HepG2 (cell line): ENCODE data around the gene LMAN2L. TPM values are rescaled to one million over a fixed set of nuclear protein-coding genes. Genes with fewer than 3 reads are reported as not detected.

Experiments
- ATAC-seq: fragments of 200-7000 bp; cut with Tn5 transposase; 3 replicates; pipeline ENCODE4 v1.9.1; 2020; ENCODE audit warnings: mild to moderate bottlenecking, moderate library complexity
- BruUV-seq: library from RNA; stranded (reverse); fragments of 400-500 nt; replicated peaks from 2 replicates; lab custom pipeline; 2021; lab: Mats Ljungman, UMichigan
- CTCF ChIA-PET: fragments of 300-600 bp; formaldehyde crosslinking; extraction: SDS; loops from one replicate; lab custom pipeline; 2021; ENCODE audit warnings: low total read pairs, inconsistent platforms, low intra/inter-chr PET ratio; lab: Yijun Ruan, JAX
- POLR2A ChIA-PET: fragments of 350-600 bp; sonication (Branson Sonifier 250); formaldehyde crosslinking; loops from one replicate; lab custom pipeline; 2020; ENCODE audit warnings: antibody characterized with exemption, inconsistent platforms; lab: Yijun Ruan, JAX
- DNase-seq: peaks from one replicate; pipeline ENCODE4 v3.0.0-alpha.2; 2015; ENCODE audit warnings: low spot score
- FAIRE-seq: peaks from 3 replicates; lab custom pipeline; 2011; peaks lifted over from hg19 to GRCh38; lab: Jason Lieb, UNC
- H2AFZ ChIP-seq: one replicate; pipeline ENCODE4 v1.6.1; 2011; ENCODE audit warnings: low read length, inconsistent platforms
- H3K27ac ChIP-seq: fragments of 300-600 bp; 3 replicates; pipeline ENCODE4 v1.8.0; 2011; ENCODE audit warnings: mixed run types, mild to moderate bottlenecking, mixed read lengths, low read length, inconsistent platforms; ENCODE audit not compliant: insufficient read depth; ENCODE audit errors: extremely low read length
- H3K27me3 ChIP-seq, 2 experiments: fragments of 200-600 bp in 1 of 2; 2 replicates in 1 of 2; 3 replicates in 1 of 2; pipeline versions ENCODE4 v1.6.0 to v1.8.0; 2011; ENCODE audit warnings: low read length in 2 of 2, mild to moderate bottlenecking in 2 of 2, moderate library complexity in 2 of 2, inconsistent platforms in 1 of 2; ENCODE audit not compliant: insufficient read depth in 2 of 2, control insufficient read depth in 1 of 2
- H3K36me3 ChIP-seq, 2 experiments: fragments of 200-600 bp in 1 of 2; replicated peaks in 1 of 2; 2 replicates in 1 of 2; 3 replicates in 1 of 2; pipeline versions ENCODE4 v1.5.1 to v1.8.0; 2011; ENCODE audit warnings: low read length in 2 of 2, inconsistent platforms in 1 of 2; ENCODE audit not compliant: insufficient read depth in 2 of 2, control insufficient read depth in 1 of 2
- H3K4me1 ChIP-seq: 2 replicates; pipeline ENCODE4 v1.5.1; 2012; ENCODE audit warnings: low read length, inconsistent platforms; ENCODE audit not compliant: insufficient read depth
- H3K4me2 ChIP-seq: 2 replicates; pipeline ENCODE4 v1.6.0; 2011; ENCODE audit warnings: low read depth, low read length, inconsistent platforms
- H3K4me3 ChIP-seq, 3 experiments: fragments of 200-600 bp in 1 of 3; sonication (generic), shearing (Covaris generic) in 1 of 3; replicated peaks in 1 of 3; 2 replicates each; pipeline ENCODE4 v1.5.1; 2011 to 2016; ENCODE audit warnings: low read length in 3 of 3, inconsistent platforms in 2 of 3, low read depth in 2 of 3, mild to moderate bottlenecking in 2 of 3, control low read depth in 1 of 3, mixed read lengths in 1 of 3; ENCODE audit not compliant: insufficient read depth in 1 of 3
- H3K79me2 ChIP-seq: one replicate; pipeline ENCODE4 v1.6.1; 2011; ENCODE audit warnings: low read length, inconsistent platforms; ENCODE audit not compliant: insufficient read depth
- H3K9ac ChIP-seq: 2 replicates; pipeline ENCODE4 v1.6.0; 2011; ENCODE audit warnings: mild to moderate bottlenecking, low read depth, low read length, inconsistent platforms; ENCODE audit not compliant: insufficient read depth
- H3K9me3 ChIP-seq: 2 replicates; pipeline ENCODE4 v1.5.1; 2012; ENCODE audit warnings: mild to moderate bottlenecking, low read length
- H4K20me1 ChIP-seq: 2 replicates; pipeline ENCODE4 v1.6.0; 2011; ENCODE audit warnings: inconsistent platforms, mild to moderate bottlenecking, low read length, moderate library complexity; ENCODE audit not compliant: insufficient read depth
- ZNF274 ChIP-seq: sonication (generic); formaldehyde crosslinking; IDR thresholded peaks from 2 replicates; pipeline ENCODE4 v1.5.1; 2020; ENCODE audit warnings: mild to moderate bottlenecking, missing genetic modification reagents
- ZNF629 ChIP-seq: sonication (generic); formaldehyde crosslinking; conservative IDR thresholded peaks from 2 replicates; pipeline ENCODE4 v1.5.0; 2020; ENCODE audit warnings: missing genetic modification reagents
- WGBS: methylation state at CpG from one replicate; pipeline ENCODE4 v1.1.6; 2017; ENCODE audit warnings: low lambda C conversion rate; 5-methylcytosine and 5-hydroxymethylcytosine counted together
- in situ Hi-C: cut with HindIII; loops from 2 replicates; pipeline ENCODE4 v1.10.0; 2017; ENCODE audit warnings: low pct_unique_long_range_greater_than_20kb; ENCODE audit not compliant: extremely low pct_ligation_motif_present
- intact Hi-C: fragments of 100-400 bp; cut with micrococcal nuclease; formaldehyde crosslinking; loops from one replicate; pipeline ENCODE4 v1.10.0; 2022; ENCODE audit not compliant: unreplicated experiment
- polyA plus RNA-seq, 8 experiments: library from polyadenylated mRNA; depleted of rRNA in 3 of 8; stranded (reverse) in 7 of 8; unstranded in 1 of 8; fragments of >200 nt; fragmentation: Illumina TruSeq in 4 of 8; extraction: Trizol in 4 of 8; gene quantifications; 2 replicates each; pipeline versions ENCODE4 v1.2.1 to v1.2.3, GENCODE V29; 2011 to 2016; ENCODE audit warnings: low read depth in 4 of 8, missing spikeins in 1 of 8, mixed read lengths in 1 of 8; ENCODE audit not compliant: insufficient read depth in 1 of 8
- total RNA-seq, 5 experiments: library from RNA; depleted of rRNA; stranded (reverse); fragments of >200 nt; fragmentation: Illumina TruSeq; extraction: Trizol; gene quantifications; 2 replicates each; pipeline ENCODE4 v1.2.3, GENCODE V29; 2016; ENCODE audit warnings: low read depth in 1 of 5
- TF ChIP-seq, protein P1 (sequence below): IDR thresholded peaks from 2 replicates; pipeline ENCODE4 v1.6.1; 2012; ENCODE audit warnings: low read depth, low read length, improper control_type of control experiment

Gene LMAN2L
- total and polyA plus RNA-seq, 2 of the 13 experiments (the other 11 are each of a cell fraction or from before 2014, with no cell fraction given): 39.1 to 57.9 TPM

DNA sequence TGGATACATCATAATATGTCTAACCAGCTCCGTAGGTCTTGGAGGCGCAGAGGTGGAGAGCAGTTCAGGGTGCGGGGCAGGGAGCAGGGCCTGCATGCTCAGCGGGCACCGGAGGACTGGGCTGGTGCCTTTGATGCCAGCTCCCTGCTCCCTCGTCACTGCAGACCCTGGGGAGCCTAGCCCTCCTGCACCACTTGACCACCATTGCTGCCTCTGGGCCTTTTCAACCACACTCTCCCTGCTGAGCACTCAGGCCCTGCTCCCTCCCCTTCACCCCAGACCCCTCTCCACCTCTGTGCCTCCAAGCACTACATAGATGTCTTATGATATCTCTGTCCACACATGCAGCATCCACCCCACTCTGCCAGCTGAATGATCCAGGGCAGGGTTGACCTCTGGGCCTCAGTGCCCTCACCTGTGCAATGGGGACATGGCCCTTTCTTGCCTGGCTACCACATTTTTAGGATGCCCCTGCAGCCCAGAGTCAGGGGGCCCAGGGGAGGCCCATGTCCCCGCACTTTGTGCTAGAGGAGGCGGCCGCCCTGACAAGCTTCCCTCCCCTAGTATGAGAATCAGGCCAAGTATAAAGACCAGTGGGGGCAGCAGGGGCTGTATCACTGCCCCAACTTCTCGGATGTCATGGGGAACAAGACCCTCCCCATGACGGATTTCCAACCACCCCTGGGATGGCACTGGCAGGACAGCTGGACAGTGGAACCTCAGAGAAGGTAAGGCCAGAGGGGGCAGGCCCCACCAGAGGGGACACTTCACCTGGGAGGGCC is 51.0 kb downstream of the LMAN2L start:
- no peak overlapping the region for H3K27ac ChIP-seq
- intact Hi-C loops (loop anchor here (5.0 kb wide), 2 partner anchors 73 to 87 kb away; partner anchors contain the start of gene CNNM4), in situ Hi-C loops (no loop called here)
- FAIRE-seq (no peak), DNase-seq (no peak), ATAC-seq (no peak)
- H3K36me3 ChIP-seq: no peaks in the 10 kb centered on the region
- no peaks in the 10 kb centered on the region for H4K20me1 ChIP-seq
- no peak overlapping the region for H2AFZ ChIP-seq
- H3K79me2 ChIP-seq: no peaks in the 10 kb centered on the region
- 60% methylated on average over 10 of the region's 11 CpGs for WGBS
- CTCF ChIA-PET: no interaction called here
- H3K9me3 ChIP-seq: no peaks in the 10 kb centered on the region
- no TSS peak for BruUV-seq
- peaks cover 53% of the 10 kb centered on the region for H3K4me1 ChIP-seq
- no peak overlapping the region for H3K4me3 ChIP-seq
- H3K27me3 ChIP-seq: peaks cover 8 to 33% of the 10 kb centered on the region in 2 experiments; a peak in 3 of 5 replicates
- no peak overlapping the region for H3K4me2 ChIP-seq
- TF ChIP-seq, protein P1, sequence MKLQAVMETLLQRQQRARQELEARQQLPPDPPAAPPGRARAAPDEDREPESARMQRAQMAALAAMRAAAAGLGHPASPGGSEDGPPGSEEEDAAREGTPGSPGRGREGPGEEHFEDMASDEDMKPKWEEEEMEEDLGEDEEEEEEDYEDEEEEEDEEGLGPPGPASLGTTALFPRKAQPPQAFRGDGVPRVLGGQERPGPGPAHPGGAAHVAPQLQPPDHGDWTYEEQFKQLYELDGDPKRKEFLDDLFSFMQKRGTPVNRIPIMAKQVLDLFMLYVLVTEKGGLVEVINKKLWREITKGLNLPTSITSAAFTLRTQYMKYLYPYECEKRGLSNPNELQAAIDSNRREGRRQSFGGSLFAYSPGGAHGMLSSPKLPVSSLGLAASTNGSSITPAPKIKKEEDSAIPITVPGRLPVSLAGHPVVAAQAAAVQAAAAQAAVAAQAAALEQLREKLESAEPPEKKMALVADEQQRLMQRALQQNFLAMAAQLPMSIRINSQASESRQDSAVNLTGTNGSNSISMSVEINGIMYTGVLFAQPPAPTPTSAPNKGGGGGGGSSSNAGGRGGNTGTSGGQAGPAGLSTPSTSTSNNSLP: no peak
- TF ChIP-seq ZNF629 (CRISPR knock-in tag) (peak; percentile 86), ZNF274 (no peak)
- POLR2A ChIA-PET: no interaction called here
- no peak overlapping the region for H3K9ac ChIP-seq
